AG09309 (cell line): ENCODE data around the gene MICAL2.

Experiments used
- DNase-seq: peaks from one replicate; pipeline ENCODE4 v3.0.0-alpha.2; 2010; ENCODE audit warnings: low read depth
- H3K4me3 ChIP-seq: 2 replicates; pipeline ENCODE4 v1.5.1; 2011; ENCODE audit warnings: mild to moderate bottlenecking, low read depth, low read length, moderate library complexity; ENCODE audit not compliant: control insufficient read depth
- CTCF ChIP-seq: IDR thresholded peaks from 2 replicates; pipeline ENCODE4 v1.5.1; 2011; ENCODE audit warnings: mild to moderate bottlenecking, low read depth, low read length, inconsistent platforms; ENCODE audit not compliant: insufficient read depth, control insufficient read depth; ENCODE audit errors: missing control alignments

The MICAL2 gene

DNA sequence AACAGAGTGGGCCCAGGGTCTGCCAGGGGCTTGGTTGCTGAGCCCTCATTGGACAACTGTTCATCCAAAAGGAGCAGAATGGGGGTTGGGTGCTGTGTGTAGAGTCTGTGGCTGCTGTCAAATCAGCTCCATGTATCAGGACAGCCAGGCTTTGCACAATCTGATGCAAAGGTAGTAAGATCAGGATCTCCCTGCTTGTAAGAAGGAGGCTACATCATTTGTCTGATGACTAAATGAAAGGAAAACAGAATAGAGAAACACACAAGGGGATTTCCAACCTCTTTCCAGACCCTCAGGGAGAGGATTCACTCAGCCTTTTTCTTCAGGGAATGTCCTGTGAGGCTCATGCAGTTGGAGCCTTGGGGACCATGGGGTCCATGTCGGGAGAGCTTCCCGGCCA lies 7.2 kb downstream of the MICAL2 start:
- no peak for TF ChIP-seq CTCF
- no peak overlapping the region for H3K4me3 ChIP-seq
- no peak for DNase-seq

DNA sequence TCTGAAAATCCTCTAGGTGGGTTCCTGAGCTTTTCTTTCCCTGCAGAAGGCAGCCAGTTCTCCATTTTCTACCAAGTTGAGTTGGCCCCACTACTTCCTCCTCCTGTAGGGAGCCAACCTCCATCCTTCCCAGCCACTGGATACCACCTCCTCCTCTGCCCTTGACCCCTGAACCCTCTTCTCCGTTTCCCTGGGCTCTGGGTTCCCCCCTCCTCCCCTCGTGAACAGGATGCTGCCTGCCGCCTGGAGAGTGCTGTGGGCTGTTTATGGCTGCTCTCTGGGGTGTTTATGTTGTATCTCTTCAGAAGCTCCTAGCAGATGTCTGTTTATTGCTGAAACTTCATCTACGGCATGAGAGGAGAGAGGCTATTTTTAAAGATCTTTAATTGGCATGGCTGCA lies 8.6 kb downstream of the MICAL2 start:
- TF ChIP-seq CTCF, result no peak
- DNase-seq, result no peak
- H3K4me3 ChIP-seq, result no peak overlapping the region

- DNase-seq, result no peak
- no peak overlapping the region for H3K4me3 ChIP-seq
- no peak for TF ChIP-seq CTCF
These were observed 9.1 kb downstream of the MICAL2 start for GRCh38 chr11:12119502-12119901.

GRCh38 chr11:12120031-12121008 lies 9.9 kb downstream of the MICAL2 start:
- no peak for DNase-seq
- no peak for TF ChIP-seq CTCF
- no peak overlapping the region for H3K4me3 ChIP-seq

DNA sequence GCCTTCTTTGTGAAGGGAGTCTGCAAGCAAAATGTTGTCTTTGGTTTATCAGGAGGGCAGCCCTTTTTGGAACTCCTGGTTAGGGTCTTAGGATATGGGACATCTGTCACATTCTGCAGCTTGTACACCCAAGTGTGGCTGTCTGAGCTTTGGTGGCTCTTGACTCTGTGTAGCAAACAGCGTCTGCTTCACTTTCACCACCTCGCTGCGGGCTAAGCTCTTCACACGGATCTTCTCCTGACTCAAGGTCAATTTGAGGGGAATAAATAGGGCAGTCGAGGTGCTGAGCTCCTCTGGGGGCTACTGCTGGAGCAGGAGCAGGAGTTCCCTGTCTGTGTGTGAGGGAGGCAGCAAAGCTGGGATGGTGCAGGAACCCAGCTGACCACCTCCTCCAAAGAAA lies 10.6 kb downstream of the MICAL2 start:
- H3K4me3 ChIP-seq, result no peak overlapping the region
- no peak for DNase-seq
- no peak for TF ChIP-seq CTCF

GRCh38 chr11:12121517-12121916 lies 11.1 kb downstream of the MICAL2 start:
- no peak for TF ChIP-seq CTCF
- H3K4me3 ChIP-seq, result no peak overlapping the region
- no peak for DNase-seq
